Measurements from ENCODE around the gene BRCA1.
"Not testable (repeated sequence)": the region's sequence is repeated elsewhere in the genome, so short reads cannot be mapped to it uniquely, and the experiment has no call there.

The BRCA1 gene

DNA sequence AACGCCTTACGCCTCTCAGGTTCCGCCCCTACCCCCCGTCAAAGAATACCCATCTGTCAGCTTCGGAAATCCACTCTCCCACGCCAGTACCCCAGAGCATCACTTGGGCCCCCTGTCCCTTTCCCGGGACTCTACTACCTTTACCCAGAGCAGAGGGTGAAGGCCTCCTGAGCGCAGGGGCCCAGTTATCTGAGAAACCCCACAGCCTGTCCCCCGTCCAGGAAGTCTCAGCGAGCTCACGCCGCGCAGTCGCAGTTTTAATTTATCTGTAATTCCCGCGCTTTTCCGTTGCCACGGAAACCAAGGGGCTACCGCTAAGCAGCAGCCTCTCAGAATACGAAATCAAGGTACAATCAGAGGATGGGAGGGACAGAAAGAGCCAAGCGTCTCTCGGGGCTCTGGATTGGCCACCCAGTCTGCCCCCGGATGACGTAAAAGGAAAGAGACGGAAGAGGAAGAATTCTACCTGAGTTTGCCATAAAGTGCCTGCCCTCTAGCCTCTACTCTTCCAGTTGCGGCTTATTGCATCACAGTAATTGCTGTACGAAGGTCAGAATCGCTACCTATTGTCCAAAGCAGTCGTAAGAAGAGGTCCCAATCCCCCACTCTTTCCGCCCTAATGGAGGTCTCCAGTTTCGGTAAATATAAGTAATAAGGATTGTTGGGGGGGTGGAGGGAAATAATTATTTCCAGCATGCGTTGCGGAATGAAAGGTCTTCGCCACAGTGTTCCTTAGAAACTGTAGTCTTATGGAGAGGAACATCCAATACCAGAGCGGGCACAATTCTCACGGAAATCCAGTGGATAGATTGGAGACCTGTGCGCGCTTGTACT lies at the start of gene BRCA1:
Gene BRCA1 (minus strand): TSS at position 232 of the 834 bp plus-strand sequence. CDS start 1,268 bp downstream, outside the sequence.
- DNase-seq (ENCODE audit: low read depth in 2 of 3, low spot score in 1 of 3) = peak; percentile 90 to 91 (median 91)

DNA sequence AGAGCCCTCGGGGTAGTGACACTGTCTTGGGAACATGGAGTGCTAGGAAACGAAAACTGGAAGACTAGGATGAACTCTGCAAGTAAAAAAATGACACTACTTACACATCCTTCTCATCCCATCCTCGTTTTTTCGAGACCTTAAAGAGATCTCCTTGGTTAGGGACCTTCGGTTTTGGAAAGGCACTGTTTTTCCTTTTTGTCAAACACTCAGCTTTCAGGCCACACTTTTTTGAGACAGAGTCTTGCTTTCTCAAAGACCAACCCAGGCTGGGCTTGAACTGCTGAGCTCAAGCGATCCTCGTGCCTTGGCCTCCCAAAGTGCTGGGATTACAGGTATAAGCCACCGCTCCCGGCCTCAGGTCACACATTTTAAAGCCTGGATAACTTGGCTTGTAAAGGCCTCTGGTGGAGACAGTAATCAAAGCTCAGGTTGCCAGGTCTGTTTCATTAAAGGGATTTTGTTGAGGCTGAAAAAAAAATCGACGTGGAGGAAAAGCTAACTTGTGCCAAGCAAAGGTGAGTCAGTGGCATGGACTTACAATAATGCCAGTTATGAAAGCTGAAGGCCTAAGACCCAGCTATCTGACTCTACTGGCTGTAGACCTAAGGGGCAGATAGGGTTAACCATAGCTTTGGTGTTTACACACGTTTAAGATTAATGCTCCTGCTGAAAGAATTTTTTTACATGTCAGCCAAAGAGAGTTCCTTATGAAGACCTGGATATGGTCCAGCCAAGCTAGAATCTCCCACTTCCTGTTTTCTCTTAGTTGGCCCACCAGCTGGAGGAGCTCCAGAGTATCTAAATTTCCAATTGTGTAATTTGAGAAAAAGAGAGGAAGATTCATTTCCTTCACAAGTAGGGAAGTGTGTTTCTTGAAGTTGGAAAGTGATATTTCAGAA lies 46.7 kb upstream of the BRCA1 start:
- no peak for DNase-seq (ENCODE audit: low read depth in 2 of 3, low spot score in 1 of 3)

GRCh38 chr17:43170766-43171585 lies 45.8 kb upstream of the BRCA1 start, which contains the start of gene NBR1:
Gene NBR1, plus strand, starts transcription at chr17:43171214. Its CDS starts 4,586 bp downstream, at chr17:43175800.
- DNase-seq (ENCODE audit: low read depth in 2 of 3, low spot score in 1 of 3) = peak; percentile 88 to 97 (median 95)

GRCh38 chr17:43170140-43170765 lies 45.1 kb upstream of the BRCA1 start:
- peak; percentile 80 to 84 (median 82) for DNase-seq (ENCODE audit: low read depth in 2 of 3, low spot score in 1 of 3)

GRCh38 chr17:43169561-43170139 lies 44.5 kb upstream of the BRCA1 start:
- peak in 1 of 3 donors; percentile 2 for DNase-seq (ENCODE audit: low read depth in 2 of 3, low spot score in 1 of 3)

GRCh38 chr17:43165971-43166370 lies 40.8 kb upstream of the BRCA1 start:
- DNase-seq (ENCODE audit: low read depth in 2 of 3, low spot score in 1 of 3) = not testable (repeated sequence)

DNA sequence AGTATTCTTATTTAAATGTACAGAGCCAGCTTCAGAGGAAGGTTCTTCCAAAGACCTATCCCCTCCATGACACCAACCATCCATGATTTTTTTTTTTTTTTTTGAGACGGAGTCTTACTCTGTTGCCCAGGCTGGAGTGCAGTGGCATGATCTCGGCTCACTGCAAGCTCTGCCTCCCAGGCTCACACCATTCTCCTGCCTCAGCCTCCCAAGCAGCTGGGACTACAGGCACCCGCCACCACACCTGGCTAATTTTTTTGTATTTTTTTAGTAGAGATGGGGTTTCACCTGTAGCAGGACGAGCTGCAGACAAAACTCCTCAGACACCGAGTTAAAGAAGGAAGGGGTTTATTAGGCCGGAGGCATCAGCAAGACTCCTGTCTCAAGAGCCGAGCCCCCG lies 34.8 kb upstream of the BRCA1 start:
- DNase-seq (ENCODE audit: low read depth in 2 of 3, low spot score in 1 of 3) = not testable (repeated sequence)

DNA sequence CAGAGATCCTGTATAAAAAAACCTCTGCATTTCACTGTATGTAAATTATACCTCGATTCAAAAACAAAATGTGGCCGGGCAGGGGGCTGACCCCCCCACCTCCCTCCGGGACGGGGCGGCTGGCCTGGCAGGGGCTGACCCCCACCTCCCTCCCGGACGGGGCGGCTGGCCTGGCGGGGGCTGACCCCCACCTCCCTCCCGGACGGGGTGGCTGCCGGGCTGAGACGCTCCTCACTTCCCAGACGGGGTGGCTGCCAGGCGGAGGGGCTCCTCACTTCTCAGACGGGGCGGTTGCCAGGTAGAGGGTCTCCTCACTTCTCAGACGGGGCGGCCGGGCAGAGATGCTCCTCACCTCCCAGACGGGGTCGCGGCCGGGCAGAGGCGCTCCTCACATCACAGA lies 34.1 kb upstream of the BRCA1 start:
- DNase-seq (ENCODE audit: low read depth in 2 of 3, low spot score in 1 of 3) = not testable (repeated sequence)

GRCh38 chr17:43155666-43156065 lies 30.5 kb upstream of the BRCA1 start:
- no peak for DNase-seq (ENCODE audit: low read depth in 2 of 3, low spot score in 1 of 3)

GRCh38 chr17:43153197-43153835 lies 28.2 kb upstream of the BRCA1 start:
- DNase-seq (ENCODE audit: low read depth in 2 of 3, low spot score in 1 of 3) = not testable (repeated sequence)

GRCh38 chr17:43151880-43152456 lies 26.8 kb upstream of the BRCA1 start:
- DNase-seq (ENCODE audit: low read depth in 2 of 3, low spot score in 1 of 3) = no peak

DNA sequence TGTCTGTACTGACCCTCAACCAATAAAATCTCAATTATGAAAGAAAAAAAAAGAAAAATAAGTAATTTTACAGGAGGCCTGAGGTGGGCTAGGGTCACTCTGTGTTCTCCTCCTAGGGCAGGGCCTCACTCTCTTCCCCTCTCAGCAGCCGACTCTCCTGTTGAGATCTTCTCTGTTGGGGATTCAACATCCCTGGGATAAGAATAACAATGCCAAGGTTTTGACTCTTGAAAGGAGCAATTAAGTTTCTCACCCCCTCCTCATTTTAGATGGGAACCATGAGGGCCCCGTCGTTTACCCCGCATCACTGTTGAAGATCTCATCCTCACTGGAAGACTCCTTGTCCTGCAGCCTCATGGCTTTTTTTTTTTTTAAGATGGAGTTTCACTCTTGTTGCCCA lies 21.5 kb upstream of the BRCA1 start:
- DNase-seq (ENCODE audit: low read depth in 2 of 3, low spot score in 1 of 3) = no peak

GRCh38 chr17:43143201-43143600 lies 18.0 kb upstream of the BRCA1 start:
- DNase-seq (ENCODE audit: low read depth in 2 of 3, low spot score in 1 of 3) = no peak

DNA sequence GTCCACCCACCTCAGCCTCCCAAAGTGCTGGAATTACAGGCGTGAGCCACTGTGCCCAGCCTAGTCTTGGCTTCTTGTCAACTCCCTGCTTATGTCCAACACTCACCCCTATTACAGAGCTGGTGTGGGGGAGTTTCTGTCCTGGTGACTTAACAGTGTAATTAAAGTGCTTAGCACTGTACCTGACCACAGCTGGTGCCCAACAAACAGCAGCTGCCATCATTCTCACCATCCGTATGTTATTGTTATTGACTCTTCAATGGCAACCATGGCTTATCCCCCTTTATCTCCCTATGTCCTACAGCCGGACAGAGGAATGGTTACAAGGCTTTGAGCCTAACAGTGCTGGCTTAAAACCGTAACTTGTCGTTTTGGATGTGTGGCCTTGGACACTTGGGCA lies 17.0 kb upstream of the BRCA1 start:
- no peak for DNase-seq (ENCODE audit: low read depth in 2 of 3, low spot score in 1 of 3)

DNA sequence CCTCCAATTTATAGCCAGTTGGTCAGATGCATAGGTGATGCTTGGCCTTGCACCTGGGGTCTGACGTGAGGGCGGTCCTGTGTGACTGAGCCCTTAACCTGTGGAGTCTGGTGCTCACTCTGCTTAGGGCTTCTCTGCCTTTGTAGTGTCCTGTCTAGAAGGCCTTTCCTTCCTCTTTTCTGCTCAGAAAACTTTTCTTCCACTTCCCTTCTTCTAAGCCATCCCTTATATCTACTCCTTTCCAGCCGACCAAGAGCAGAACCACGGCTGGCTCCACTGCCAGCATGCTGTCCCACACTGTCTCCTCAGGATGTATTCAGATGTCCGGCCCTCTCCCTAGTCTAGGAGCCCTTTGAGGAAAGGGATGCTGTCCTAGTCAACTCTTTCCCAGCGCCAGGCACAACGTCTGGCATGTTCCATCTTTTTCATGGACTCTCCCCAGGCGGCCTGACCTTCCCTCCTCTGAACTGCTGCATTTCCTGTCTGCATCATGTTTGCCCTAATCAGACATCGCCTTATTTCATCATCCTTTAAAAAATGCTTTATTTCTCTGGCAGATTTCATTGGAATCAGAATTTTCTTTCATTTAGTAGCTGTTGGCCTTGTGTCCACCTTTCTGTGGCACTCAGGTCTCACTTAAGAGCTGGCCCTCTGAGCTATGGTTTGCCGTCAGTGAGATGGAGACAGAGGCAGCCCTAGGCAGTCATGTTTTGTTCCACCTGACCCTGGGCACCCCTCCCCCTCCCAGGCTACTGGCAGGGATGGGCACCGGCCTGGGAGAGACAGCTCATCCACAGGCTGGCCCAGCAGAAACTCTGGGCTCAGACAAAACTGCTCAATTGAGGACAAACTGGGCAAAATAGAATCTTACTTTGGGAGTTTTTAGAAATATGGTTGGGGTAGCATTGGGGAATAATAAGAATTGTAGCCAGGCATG lies 15.5 kb upstream of the BRCA1 start:
- no peak for DNase-seq (ENCODE audit: low read depth in 2 of 3, low spot score in 1 of 3)

DNA sequence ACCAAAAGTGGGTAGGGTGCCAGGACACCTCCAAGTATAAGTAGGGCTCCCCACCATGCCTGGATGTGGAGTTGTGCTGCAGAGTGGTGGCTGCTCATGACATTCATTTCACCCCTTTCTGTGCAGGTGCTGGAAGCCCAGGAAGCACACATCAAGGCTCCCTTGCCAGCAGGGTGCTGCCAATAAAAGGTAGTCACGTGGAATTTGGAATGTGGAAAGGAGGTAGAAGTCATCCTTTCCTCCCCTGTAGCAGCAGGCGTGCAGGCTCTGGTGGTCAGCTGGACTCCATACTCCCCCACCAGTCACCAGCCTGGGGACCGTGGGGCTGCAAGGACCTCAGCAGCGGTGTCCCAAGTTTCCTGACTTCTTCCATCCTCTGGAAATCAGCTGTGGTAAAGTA lies 13.4 kb upstream of the BRCA1 start:
- DNase-seq (ENCODE audit: low read depth in 2 of 3, low spot score in 1 of 3) = not testable (repeated sequence)

DNA sequence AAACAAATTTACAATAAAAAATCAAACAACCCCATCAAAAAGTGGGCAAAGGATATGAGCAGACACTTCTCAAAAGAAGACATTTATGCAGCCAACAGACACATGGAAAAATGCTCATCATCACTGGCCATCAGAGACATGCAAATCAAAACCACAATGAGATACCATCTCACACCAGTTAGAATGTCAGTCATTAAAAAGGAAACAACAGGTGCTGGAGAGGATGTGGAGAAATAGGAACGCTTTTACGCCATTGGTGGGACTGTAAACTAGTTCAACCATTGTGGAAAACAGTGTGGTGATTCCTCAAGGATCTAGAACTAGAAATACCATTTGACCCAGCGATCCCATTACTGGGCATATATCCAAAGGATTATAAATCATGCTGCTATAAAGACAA lies 11.4 kb upstream of the BRCA1 start:
- DNase-seq (ENCODE audit: low read depth in 2 of 3, low spot score in 1 of 3) = not testable (repeated sequence)

- DNase-seq (ENCODE audit: low read depth in 2 of 3, low spot score in 1 of 3) = no peak
Measured at GRCh38 chr17:43135454-43135819, 10.3 kb upstream of the BRCA1 start.

Data from stimulated activated CD4-positive, alpha-beta T cell treated with anti-CD3 and anti-CD28 coated beads, Interleukin-12 subunit alpha, Interleukin-12 subunit beta, amount 100 ng/mL, for 48 hours (primary cell).